ENCODE measurements around the gene CUL5. TPM values are rescaled to one million over a fixed set of nuclear protein-coding genes. Genes with fewer than 3 reads are reported as not detected.

The CUL5 gene
- total and polyA plus RNA-seq, 2 experiments from 2014 or later = 26.0 to 40.9 TPM

- no peaks in the 10 kb centered on the region; the same call in 1 of the 2 replicates for H4K20me1 ChIP-seq (replicated peaks; ENCODE audit: insufficient read depth)
- H3K36me3 ChIP-seq (ENCODE audit: insufficient read depth) = 0 out of 2 replicates have a peak, but pooled peaks cover under 1% of the 10 kb centered on the region
- Mint-ChIP-seq H3K9me3 (no peaks in the 10 kb centered on the region), H3K36me3 (ENCODE audit: low read depth) (peaks cover 8% of the 10 kb centered on the region), H3K27ac (no peak overlapping the region), H3K4me1 (0 out of 3 replicates have a peak, but pooled peaks cover 8% of the 10 kb centered on the region), H3K27me3 (ENCODE audit: insufficient read depth, low read depth, poor library complexity) (peaks cover 4% of the 10 kb centered on the region), H3K4me3 (no peak overlapping the region)
- DNase-seq (ENCODE audit: low spot score) (no peak), ATAC-seq (no peak)
- no peaks in the 10 kb centered on the region; the same call in 1 of the 2 replicates for H3K4me1 ChIP-seq (ENCODE audit: insufficient read depth)
- H3K27ac ChIP-seq (ENCODE audit: low read depth) = no peak overlapping the region
- H3K4me2 ChIP-seq = no peak overlapping the region
- no peaks in the 10 kb centered on the region for H3K9me2 ChIP-seq (ENCODE audit: insufficient read depth)
- no peak overlapping the region for H3K4me3 ChIP-seq
- no peaks in the 10 kb centered on the region for H3F3A ChIP-seq (replicated peaks; ENCODE audit: low read depth)
- no peak overlapping the region for H2AFZ ChIP-seq
- no peak for TF ChIP-seq JUNB (IDR thresholded peaks at IDR 0.05; ENCODE audit: unreplicated experiment)
- TF ChIP-seq ZNF114 (CRISPR knock-in tag; IDR thresholded peaks at IDR 0.05) = no peak
- no peak for TF ChIP-seq NANOG (IDR thresholded peaks at IDR 0.05; ENCODE audit: borderline replicate concordance)
- no peak for TF ChIP-seq EZH2 (IDR thresholded peaks at IDR 0.05; ENCODE audit: low read depth, unreplicated experiment)
- no peak for TF ChIP-seq ETS1 (IDR thresholded peaks at IDR 0.05)
- no peak for TF ChIP-seq ZNF462 (CRISPR knock-in tag; IDR thresholded peaks at IDR 0.05)
- TF ChIP-seq ZNF331 (CRISPR knock-in tag; IDR thresholded peaks at IDR 0.05; ENCODE audit: low read depth) = no peak
- TF ChIP-seq CTCF (conservative IDR thresholded peaks at IDR 0.05; ENCODE audit: low read depth in 2 of 2) = no peak
- TF ChIP-seq EZH2phosphoT487 (IDR thresholded peaks at IDR 0.05; ENCODE audit: unreplicated experiment) = no peak
- no peak for TF ChIP-seq CREB1 (CRISPR knock-in tag; IDR thresholded peaks at IDR 0.05; ENCODE audit: low read depth)
- TF ChIP-seq REST (IDR thresholded peaks at IDR 0.05; ENCODE audit: unreplicated experiment) = no peak
- no peaks in the 10 kb centered on the region for H3K79me2 ChIP-seq (replicated peaks; ENCODE audit: insufficient read depth)
- H3K27me3 ChIP-seq (ENCODE audit: insufficient read depth) = no peaks in the 10 kb centered on the region
Measured at GRCh38 chr11:108128772-108129171, 120.1 kb downstream of the CUL5 start.
